ENCODE data around the gene CXorf65. TPM values are rescaled to one million over a fixed set of nuclear protein-coding genes. Genes with fewer than 3 reads are reported as not detected.

Gene CXorf65
- total RNA-seq, 1 experiment from 2014 or later: not detected

DNA sequence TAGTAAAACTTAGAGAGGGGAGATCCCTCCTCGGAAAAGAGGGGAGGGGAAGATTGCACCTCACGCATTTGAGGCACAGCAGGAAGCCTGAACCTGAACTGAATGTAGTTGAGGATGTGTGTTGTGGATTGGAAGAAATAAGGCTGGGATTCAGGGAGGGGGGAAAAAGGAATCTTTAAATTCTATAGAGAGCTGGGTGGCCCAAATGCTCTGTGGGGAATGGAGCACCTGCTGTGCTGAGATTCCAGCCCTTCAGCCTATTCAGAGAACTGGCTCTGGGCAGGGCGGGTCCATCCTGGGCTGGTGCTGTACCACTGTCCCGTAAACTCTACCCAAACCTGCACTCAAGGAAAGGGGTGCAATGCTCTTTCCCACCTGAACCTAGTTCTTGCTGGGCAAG lies 6.8 kb downstream of the CXorf65 start:
- intact Hi-C loops (cut with micrococcal nuclease; ENCODE audit: unreplicated experiment): loop anchor here (10.0 kb wide), 1 partner anchor 105 kb away; no protein-coding TSS in a partner anchor
- Histone ChIP-seq H3K4me1 (peaks cover 2% of the 10 kb centered on the region), H3K36me3 (ENCODE audit: control insufficient read depth, insufficient read depth, low read length) (no peaks in the 10 kb centered on the region), H3K9me3 (no peaks in the 10 kb centered on the region), H3K27me3 (replicated peaks; ENCODE audit: control insufficient read depth, insufficient read depth, low read length) (no peaks in the 10 kb centered on the region), H3K4me3 (ENCODE audit: low read depth, low read length) (no peak overlapping the region)
- ChIA-PET POLR2A (no interaction called here), CTCF (no interaction called here)
- no peaks in the 10 kb centered on the region for H3K36me3 Mint-ChIP-seq (ENCODE audit: insufficient read depth, unreplicated experiment)
- H3K27ac Mint-ChIP-seq (ENCODE audit: unreplicated experiment): no peak overlapping the region
- no peaks in the 10 kb centered on the region for H3K9me3 Mint-ChIP-seq (ENCODE audit: unreplicated experiment)
- no TSS peak for BruUV-seq (replicated peaks)
- DNase-seq: no peak
- H3K4me1 Mint-ChIP-seq (ENCODE audit: low read depth, unreplicated experiment): peaks cover 11% of the 10 kb centered on the region
- H3K27me3 Mint-ChIP-seq (ENCODE audit: insufficient read depth, unreplicated experiment): no peaks in the 10 kb centered on the region
- no peak overlapping the region for H3K4me3 Mint-ChIP-seq (ENCODE audit: unreplicated experiment)
- TF ChIP-seq, protein P1, sequence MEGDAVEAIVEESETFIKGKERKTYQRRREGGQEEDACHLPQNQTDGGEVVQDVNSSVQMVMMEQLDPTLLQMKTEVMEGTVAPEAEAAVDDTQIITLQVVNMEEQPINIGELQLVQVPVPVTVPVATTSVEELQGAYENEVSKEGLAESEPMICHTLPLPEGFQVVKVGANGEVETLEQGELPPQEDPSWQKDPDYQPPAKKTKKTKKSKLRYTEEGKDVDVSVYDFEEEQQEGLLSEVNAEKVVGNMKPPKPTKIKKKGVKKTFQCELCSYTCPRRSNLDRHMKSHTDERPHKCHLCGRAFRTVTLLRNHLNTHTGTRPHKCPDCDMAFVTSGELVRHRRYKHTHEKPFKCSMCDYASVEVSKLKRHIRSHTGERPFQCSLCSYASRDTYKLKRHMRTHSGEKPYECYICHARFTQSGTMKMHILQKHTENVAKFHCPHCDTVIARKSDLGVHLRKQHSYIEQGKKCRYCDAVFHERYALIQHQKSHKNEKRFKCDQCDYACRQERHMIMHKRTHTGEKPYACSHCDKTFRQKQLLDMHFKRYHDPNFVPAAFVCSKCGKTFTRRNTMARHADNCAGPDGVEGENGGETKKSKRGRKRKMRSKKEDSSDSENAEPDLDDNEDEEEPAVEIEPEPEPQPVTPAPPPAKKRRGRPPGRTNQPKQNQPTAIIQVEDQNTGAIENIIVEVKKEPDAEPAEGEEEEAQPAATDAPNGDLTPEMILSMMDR (IDR thresholded peaks at IDR 0.05; ENCODE audit: insufficient read depth in 1 of 2, low read depth in 1 of 2, low read length in 1 of 2, severe bottlenecking in 1 of 2, unreplicated experiment in 1 of 2): no peak

DNA sequence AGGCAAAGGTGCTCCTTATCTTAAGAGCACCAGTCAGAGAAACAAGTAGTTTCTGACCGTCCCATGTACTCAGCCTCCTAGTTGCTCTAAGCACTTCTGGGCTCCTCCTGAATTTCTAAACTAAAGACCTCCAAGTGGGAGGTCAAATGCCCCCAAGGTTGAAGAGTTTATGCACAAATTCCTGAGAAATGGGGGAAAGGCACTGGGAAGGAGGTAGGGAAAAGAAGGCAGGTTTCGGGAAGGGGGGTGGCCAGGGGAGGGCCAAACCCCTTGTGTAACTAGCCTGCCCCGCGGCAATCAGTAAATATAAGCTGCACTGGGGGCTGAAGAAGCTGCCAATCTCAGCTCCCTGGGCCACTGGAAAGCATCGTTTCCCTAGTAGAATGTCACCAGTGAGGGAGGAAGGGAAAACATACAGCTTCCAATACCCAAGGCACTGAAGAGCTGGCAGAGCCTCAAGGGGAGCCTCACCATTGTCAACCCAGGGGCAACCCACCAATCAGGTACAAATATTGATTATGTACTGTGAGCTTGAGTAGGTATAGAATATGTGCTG lies 7.5 kb downstream of the CXorf65 start:
- no TSS peak for BruUV-seq (replicated peaks)
- no peak overlapping the region for H3K4me3 Mint-ChIP-seq (ENCODE audit: unreplicated experiment)

DNA sequence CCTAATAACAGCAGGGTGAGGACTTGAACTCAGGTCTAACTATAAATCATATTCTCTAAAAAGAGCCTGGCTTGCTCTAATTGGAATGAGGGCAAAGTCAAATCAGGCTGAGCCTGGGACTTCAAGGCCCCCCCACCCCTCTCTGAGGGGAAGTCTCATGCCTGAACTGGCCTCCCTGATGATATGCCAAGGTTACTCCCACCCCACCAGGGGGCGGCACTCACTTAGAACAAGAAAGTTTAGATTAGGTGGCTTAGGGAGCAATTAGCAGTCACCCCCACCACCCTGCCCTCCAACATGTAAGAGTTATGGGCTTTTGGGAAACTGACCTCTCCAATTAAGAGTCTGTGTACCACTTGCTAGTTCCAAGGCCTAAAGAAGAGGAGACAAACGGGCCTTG lies 8.2 kb downstream of the CXorf65 start:
- TF ChIP-seq, protein P1 (IDR thresholded peaks at IDR 0.05; ENCODE audit: insufficient read depth in 1 of 2, low read depth in 1 of 2, low read length in 1 of 2, severe bottlenecking in 1 of 2, unreplicated experiment in 1 of 2): peak; percentile 44 to 47
- peak; percentile 54 to 58 for DNase-seq
- Histone ChIP-seq H3K27me3 (replicated peaks; ENCODE audit: control insufficient read depth, insufficient read depth, low read length) (no peaks in the 10 kb centered on the region), H3K4me3 (ENCODE audit: low read depth, low read length) (no peak overlapping the region), H3K9me3 (no peaks in the 10 kb centered on the region), H3K36me3 (ENCODE audit: control insufficient read depth, insufficient read depth, low read length) (no peaks in the 10 kb centered on the region), H3K4me1 (no peaks in the 10 kb centered on the region)
- Mint-ChIP-seq H3K27ac (ENCODE audit: unreplicated experiment) (no peak overlapping the region), H3K4me1 (ENCODE audit: low read depth, unreplicated experiment) (no peaks in the 10 kb centered on the region), H3K4me3 (ENCODE audit: unreplicated experiment) (no peak overlapping the region), H3K27me3 (ENCODE audit: insufficient read depth, unreplicated experiment) (no peaks in the 10 kb centered on the region), H3K36me3 (ENCODE audit: insufficient read depth, unreplicated experiment) (no peaks in the 10 kb centered on the region), H3K9me3 (ENCODE audit: unreplicated experiment) (no peaks in the 10 kb centered on the region)
- POLR2A ChIA-PET: no interaction called here
- BruUV-seq (replicated peaks): no TSS peak
- CTCF ChIA-PET: no interaction called here
- intact Hi-C loops (cut with micrococcal nuclease; ENCODE audit: unreplicated experiment): loop anchor here (1.0 to 10.0 kb wide), 2 partner anchors 31 to 104 kb away; no protein-coding TSS in a partner anchor

More for the DNA sequence above, 7.5 kb downstream of the CXorf65 start:
- POLR2A ChIA-PET: no interaction called here
- no peak for DNase-seq
- Histone ChIP-seq H3K4me3 (ENCODE audit: low read depth, low read length) (no peak overlapping the region), H3K9me3 (no peaks in the 10 kb centered on the region), H3K36me3 (ENCODE audit: control insufficient read depth, insufficient read depth, low read length) (no peaks in the 10 kb centered on the region), H3K27me3 (replicated peaks; ENCODE audit: control insufficient read depth, insufficient read depth, low read length) (no peaks in the 10 kb centered on the region), H3K4me1 (no peaks in the 10 kb centered on the region)
- H3K27ac Mint-ChIP-seq (ENCODE audit: unreplicated experiment): no peak overlapping the region
- H3K27me3 Mint-ChIP-seq (ENCODE audit: insufficient read depth, unreplicated experiment): no peaks in the 10 kb centered on the region
- intact Hi-C loops (cut with micrococcal nuclease; ENCODE audit: unreplicated experiment): loop anchor here (1.0 to 10.0 kb wide), 2 partner anchors 30 to 104 kb away; no protein-coding TSS in a partner anchor
- H3K36me3 Mint-ChIP-seq (ENCODE audit: insufficient read depth, unreplicated experiment): no peaks in the 10 kb centered on the region
- CTCF ChIA-PET: no interaction called here
- H3K9me3 Mint-ChIP-seq (ENCODE audit: unreplicated experiment): no peaks in the 10 kb centered on the region
- TF ChIP-seq, protein P1 (IDR thresholded peaks at IDR 0.05; ENCODE audit: insufficient read depth in 1 of 2, low read depth in 1 of 2, low read length in 1 of 2, severe bottlenecking in 1 of 2, unreplicated experiment in 1 of 2): no peak
- peaks cover 4% of the 10 kb centered on the region for H3K4me1 Mint-ChIP-seq (ENCODE audit: low read depth, unreplicated experiment)
